ENCODE data around the gene FAM110A. TPM values are rescaled to one million over a fixed set of nuclear protein-coding genes. Genes with fewer than 3 reads are reported as not detected.
"Not testable (repeated sequence)": the region's sequence is repeated elsewhere in the genome, so short reads cannot be mapped to it uniquely, and the experiment has no call there.

The FAM110A gene
- total and polyA plus RNA-seq, 9 of the 15 experiments (the other 6 are each of a cell fraction or from before 2014, with no cell fraction given): 0.73 to 15.5 (median 3.6) TPM

GRCh38 chr20:848193-848592 is 14.7 kb downstream of the FAM110A start:
- BruUV-seq (replicated peaks): no TSS peak
- Histone ChIP-seq H3K9ac (ENCODE audit: insufficient read depth in 1 of 2, low read depth in 2 of 2, low read length in 2 of 2) (no peak overlapping the region), H2AFZ (ENCODE audit: low read depth, low read length) (no peak overlapping the region), H3K4me1 (replicated peaks in 1 of 2; ENCODE audit: control insufficient read depth in 2 of 2, insufficient read depth in 2 of 2, low read length in 2 of 2) (peaks cover 11 to 35% of the 10 kb centered on the region in 2 experiments; a peak in 4 of 5 replicates), H3K27ac (ENCODE audit: extremely low read depth, low read depth, low read length) (no peak overlapping the region), H3K9me1 (ENCODE audit: control insufficient read depth, insufficient read depth, low read length) (peaks cover 3% of the 10 kb centered on the region), H3K79me2 (ENCODE audit: control insufficient read depth, insufficient read depth, low read length) (no peaks in the 10 kb centered on the region; the same call in 1 of the 3 replicates), H3K27me3 (ENCODE audit: control insufficient read depth in 2 of 2, insufficient read depth in 2 of 2, low read length in 2 of 2) (no peaks in the 10 kb centered on the region), H3K4me3 (no peak overlapping the region), H3K9me3 (replicated peaks; ENCODE audit: control insufficient read depth, insufficient read depth, low read depth, low read length) (no peaks in the 10 kb centered on the region), H3K36me3 (ENCODE audit: control insufficient read depth, insufficient read depth, low read length) (peaks cover 11% of the 10 kb centered on the region; the same call in 1 of the 3 replicates), H4K20me1 (replicated peaks; ENCODE audit: control insufficient read depth, insufficient read depth, low read length) (0 out of 2 replicates have a peak, but pooled peaks cover 11% of the 10 kb centered on the region), H3K4me2 (ENCODE audit: insufficient read depth, low read length) (no peak overlapping the region)
- ChIA-PET CTCF (ENCODE audit: low intra/inter-chr PET ratio) (no interaction called here), POLR2A (no interaction called here)
- WGBS (ENCODE audit: insufficient coverage, low coverage, missing lambda C conversion rate): 78% methylated on average over 5 of the region's 5 CpGs
- intact Hi-C loops (cut with micrococcal nuclease) (no loop called here), in situ Hi-C loops (cut with MboI) (no loop called here)
- no peak for FAIRE-seq
- TF ChIP-seq BRF2 (IDR thresholded peaks at IDR 0.05; ENCODE audit: borderline replicate concordance, insufficient read depth, insufficient read length) (no peak), HDAC8 (tag; IDR thresholded peaks at IDR 0.05) (no peak), CSDE1 (IDR thresholded peaks at IDR 0.05) (no peak)
- no peak for DNase-seq (ENCODE audit: extremely low read depth in 1 of 4, low spot score in 3 of 4)
- ATAC-seq: no peak

DNA sequence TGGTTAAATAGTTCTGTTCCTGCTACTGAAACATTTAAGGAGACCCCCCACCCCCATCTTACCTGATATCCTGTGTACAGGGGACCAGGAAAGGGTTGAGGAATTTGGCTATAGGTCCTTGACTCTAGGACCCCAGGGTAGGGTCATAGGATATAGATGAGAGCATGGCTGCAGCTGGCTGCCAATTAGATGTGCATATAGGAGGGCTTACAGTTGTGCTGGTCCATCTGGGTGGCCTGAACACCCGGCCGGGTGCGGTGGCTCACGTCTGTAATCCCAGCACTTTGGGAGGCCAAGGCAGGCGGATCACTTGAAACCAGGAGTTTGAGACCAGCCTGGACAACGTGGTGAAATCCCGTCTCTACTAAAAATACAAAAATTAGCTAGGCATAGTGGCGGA is 15.2 kb downstream of the FAM110A start:
- intact Hi-C loops (cut with micrococcal nuclease); H2AFZ ChIP-seq (ENCODE audit: low read depth, low read length); H3K9me1 ChIP-seq (ENCODE audit: control insufficient read depth, insufficient read depth, low read length); FAIRE-seq; H3K27me3 ChIP-seq (ENCODE audit: control insufficient read depth in 2 of 2, insufficient read depth in 2 of 2, low read length in 2 of 2); in situ Hi-C loops (cut with MboI); H3K4me3 ChIP-seq; POLR2A ChIA-PET; H3K79me2 ChIP-seq (ENCODE audit: control insufficient read depth, insufficient read depth, low read length); BruUV-seq (replicated peaks); ATAC-seq; DNase-seq (ENCODE audit: extremely low read depth in 1 of 4, low spot score in 3 of 4); CTCF ChIA-PET (ENCODE audit: low intra/inter-chr PET ratio); H3K9me3 ChIP-seq (replicated peaks; ENCODE audit: control insufficient read depth, insufficient read depth, low read depth, low read length); H3K9ac ChIP-seq (ENCODE audit: insufficient read depth in 1 of 2, low read depth in 2 of 2, low read length in 2 of 2); H3K27ac ChIP-seq (ENCODE audit: extremely low read depth, low read depth, low read length); H3K4me2 ChIP-seq (ENCODE audit: insufficient read depth, low read length): not testable (repeated sequence)
- peaks cover 11% of the 10 kb centered on the region; the same call in 1 of the 3 replicates for H3K36me3 ChIP-seq (ENCODE audit: control insufficient read depth, insufficient read depth, low read length)
- peaks cover 9 to 33% of the 10 kb centered on the region in 2 experiments; a peak in 4 of 5 replicates for H3K4me1 ChIP-seq (replicated peaks in 1 of 2; ENCODE audit: control insufficient read depth in 2 of 2, insufficient read depth in 2 of 2, low read length in 2 of 2)
- 0 out of 2 replicates have a peak, but pooled peaks cover 10% of the 10 kb centered on the region for H4K20me1 ChIP-seq (replicated peaks; ENCODE audit: control insufficient read depth, insufficient read depth, low read length)
- WGBS (ENCODE audit: insufficient coverage, low coverage, missing lambda C conversion rate): 86% methylated on average over 5 of the region's 8 CpGs
